ENCODE data around the gene ENTPD2.

Gene ENTPD2

GRCh38 chr9:137044037-137044436 is 9.8 kb downstream of the ENTPD2 start:
- H3K4me3 ChIP-seq (ENCODE audit: low read length), result no peak overlapping the region
- no peak for TF ChIP-seq CTCF (IDR thresholded peaks at IDR 0.05; ENCODE audit: insufficient read depth, low read depth, low read length, missing control alignments)
- no peak for DNase-seq (ENCODE audit: low read depth)

- TF ChIP-seq CTCF (IDR thresholded peaks at IDR 0.05; ENCODE audit: insufficient read depth, low read depth, low read length, missing control alignments), result no peak
- DNase-seq (ENCODE audit: low read depth), result no peak
- no peak overlapping the region for H3K4me3 ChIP-seq (ENCODE audit: low read length)
Measured at GRCh38 chr9:137042751-137043727, 10.8 kb downstream of the ENTPD2 start.

GRCh38 chr9:137041124-137041523 is 12.7 kb downstream of the ENTPD2 start:
- TF ChIP-seq CTCF (IDR thresholded peaks at IDR 0.05; ENCODE audit: insufficient read depth, low read depth, low read length, missing control alignments), result no peak
- no peak for DNase-seq (ENCODE audit: low read depth)
- no peak overlapping the region for H3K4me3 ChIP-seq (ENCODE audit: low read length)

- no peak overlapping the region for H3K4me3 ChIP-seq (ENCODE audit: low read length)
- no peak for TF ChIP-seq CTCF (IDR thresholded peaks at IDR 0.05; ENCODE audit: insufficient read depth, low read depth, low read length, missing control alignments)
- no peak for DNase-seq (ENCODE audit: low read depth)
Measured at GRCh38 chr9:137040568-137040967, 13.3 kb downstream of the ENTPD2 start.

- TF ChIP-seq CTCF (IDR thresholded peaks at IDR 0.05; ENCODE audit: insufficient read depth, low read depth, low read length, missing control alignments), result no peak
- DNase-seq (ENCODE audit: low read depth), result no peak
- H3K4me3 ChIP-seq (ENCODE audit: low read length), result no peak overlapping the region
Measured at GRCh38 chr9:137039611-137040366, 14.1 kb downstream of the ENTPD2 start.

GRCh38 chr9:137038916-137039315 is 14.9 kb downstream of the ENTPD2 start:
- TF ChIP-seq CTCF (IDR thresholded peaks at IDR 0.05; ENCODE audit: insufficient read depth, low read depth, low read length, missing control alignments), result no peak
- DNase-seq (ENCODE audit: low read depth), result no peak
- no peak overlapping the region for H3K4me3 ChIP-seq (ENCODE audit: low read length)
